ENCODE data around the gene CHFR.

- TF ChIP-seq CTCF (IDR thresholded peaks at IDR 0.05), result no peak
- no peak for TF ChIP-seq POLR2AphosphoS5 (IDR thresholded peaks at IDR 0.05; ENCODE audit: insufficient read depth in 1 of 2, low read depth in 1 of 2)
- no peak for TF ChIP-seq POLR2A (IDR thresholded peaks at IDR 0.05)
Observed at GRCh38 chr12:132812631-132813305, 74.6 kb downstream of the CHFR start.

Measured in vagina (tissue), 2 donors.